Measurements from ENCODE around the gene ZNF808.
"Not testable (repeated sequence)": the region's sequence is repeated elsewhere in the genome, so short reads cannot be mapped to it uniquely, and the experiment has no call there.

ZNF808 gene

GRCh38 chr19:52601025-52601973, 73.8 kb downstream of the ZNF808 start:
- no peak for FAIRE-seq

- not testable (repeated sequence) for FAIRE-seq
Measured at GRCh38 chr19:52601974-52602366, 74.5 kb downstream of the ZNF808 start.

- FAIRE-seq: no peak
Measured at GRCh38 chr19:52602941-52603340, 75.5 kb downstream of the ZNF808 start.

- no peak for FAIRE-seq
Measured at GRCh38 chr19:52603558-52604207, 76.2 kb downstream of the ZNF808 start.

All from TTC549 (cell line).